ENCODE results near the gene PEX6. TPM values are rescaled to one million over a fixed set of nuclear protein-coding genes. Genes with fewer than 3 reads are reported as not detected.

Gene PEX6
- total and polyA plus RNA-seq, 2 of the 13 experiments (the other 11 are each of a cell fraction or from before 2014, with no cell fraction given): 5.1 to 6.7 TPM

GRCh38 chr6:42978487-42978838, 518 bp downstream of the PEX6 start (continued):
- no peak for TF ChIP-seq CENPT (CRISPR knock-in tag; IDR thresholded peaks at IDR 0.05; ENCODE audit: low read depth)
- TF ChIP-seq TRIM24 (CRISPR knock-in tag; IDR thresholded peaks at IDR 0.05): no peak
- TF ChIP-seq, protein P1, sequence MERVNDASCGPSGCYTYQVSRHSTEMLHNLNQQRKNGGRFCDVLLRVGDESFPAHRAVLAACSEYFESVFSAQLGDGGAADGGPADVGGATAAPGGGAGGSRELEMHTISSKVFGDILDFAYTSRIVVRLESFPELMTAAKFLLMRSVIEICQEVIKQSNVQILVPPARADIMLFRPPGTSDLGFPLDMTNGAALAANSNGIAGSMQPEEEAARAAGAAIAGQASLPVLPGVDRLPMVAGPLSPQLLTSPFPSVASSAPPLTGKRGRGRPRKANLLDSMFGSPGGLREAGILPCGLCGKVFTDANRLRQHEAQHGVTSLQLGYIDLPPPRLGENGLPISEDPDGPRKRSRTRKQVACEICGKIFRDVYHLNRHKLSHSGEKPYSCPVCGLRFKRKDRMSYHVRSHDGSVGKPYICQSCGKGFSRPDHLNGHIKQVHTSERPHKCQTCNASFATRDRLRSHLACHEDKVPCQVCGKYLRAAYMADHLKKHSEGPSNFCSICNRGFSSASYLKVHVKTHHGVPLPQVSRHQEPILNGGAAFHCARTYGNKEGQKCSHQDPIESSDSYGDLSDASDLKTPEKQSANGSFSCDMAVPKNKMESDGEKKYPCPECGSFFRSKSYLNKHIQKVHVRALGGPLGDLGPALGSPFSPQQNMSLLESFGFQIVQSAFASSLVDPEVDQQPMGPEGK (CRISPR knock-in tag; IDR thresholded peaks at IDR 0.05): peak; percentile 62
- TF ChIP-seq THAP7 (CRISPR knock-in tag; IDR thresholded peaks at IDR 0.05): no peak; the same call in 1 of the 2 replicates
- peak; percentile 36; the same call in 1 of the 2 replicates for TF ChIP-seq KIAA2018 (CRISPR knock-in tag; IDR thresholded peaks at IDR 0.05; ENCODE audit: borderline replicate concordance)
- peak; percentile 38; the same call in 1 of the 2 replicates for TF ChIP-seq ZNF101 (CRISPR knock-in tag; IDR thresholded peaks at IDR 0.05; ENCODE audit: borderline replicate concordance, low read depth)
- TF ChIP-seq ZNF232 (CRISPR knock-in tag; IDR thresholded peaks at IDR 0.05; ENCODE audit: borderline replicate concordance): peak; percentile 23; the same call in 1 of the 2 replicates
- peak; percentile 46; the same call in 1 of the 2 replicates for TF ChIP-seq ZNF768 (CRISPR knock-in tag; IDR thresholded peaks at IDR 0.05)
- TF ChIP-seq, protein P2, sequence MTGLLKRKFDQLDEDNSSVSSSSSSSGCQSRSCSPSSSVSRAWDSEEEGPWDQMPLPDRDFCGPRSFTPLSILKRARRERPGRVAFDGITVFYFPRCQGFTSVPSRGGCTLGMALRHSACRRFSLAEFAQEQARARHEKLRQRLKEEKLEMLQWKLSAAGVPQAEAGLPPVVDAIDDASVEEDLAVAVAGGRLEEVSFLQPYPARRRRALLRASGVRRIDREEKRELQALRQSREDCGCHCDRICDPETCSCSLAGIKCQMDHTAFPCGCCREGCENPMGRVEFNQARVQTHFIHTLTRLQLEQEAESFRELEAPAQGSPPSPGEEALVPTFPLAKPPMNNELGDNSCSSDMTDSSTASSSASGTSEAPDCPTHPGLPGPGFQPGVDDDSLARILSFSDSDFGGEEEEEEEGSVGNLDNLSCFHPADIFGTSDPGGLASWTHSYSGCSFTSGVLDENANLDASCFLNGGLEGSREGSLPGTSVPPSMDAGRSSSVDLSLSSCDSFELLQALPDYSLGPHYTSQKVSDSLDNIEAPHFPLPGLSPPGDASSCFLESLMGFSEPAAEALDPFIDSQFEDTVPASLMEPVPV (CRISPR knock-in tag; IDR thresholded peaks at IDR 0.05): peak; percentile 16; the same call in 1 of the 2 replicates
- TF ChIP-seq POGK (CRISPR knock-in tag; conservative IDR thresholded peaks at IDR 0.05): no peak; the same call in 1 of the 2 replicates
- TF ChIP-seq, protein P3, sequence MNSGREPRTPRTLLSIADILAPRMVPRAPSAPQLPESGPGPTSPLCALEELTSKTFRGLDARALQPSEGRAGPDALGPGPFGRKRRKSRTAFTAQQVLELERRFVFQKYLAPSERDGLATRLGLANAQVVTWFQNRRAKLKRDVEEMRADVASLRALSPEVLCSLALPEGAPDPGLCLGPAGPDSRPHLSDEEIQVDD (CRISPR knock-in tag; IDR thresholded peaks at IDR 0.05; ENCODE audit: borderline replicate concordance): peak; percentile 36; the same call in 1 of the 2 replicates
- TF ChIP-seq GATAD1 (CRISPR knock-in tag; IDR thresholded peaks at IDR 0.05): no peak
- TF ChIP-seq ZBTB8A (CRISPR knock-in tag; IDR thresholded peaks at IDR 0.05; ENCODE audit: borderline replicate concordance, low read depth): peak; percentile 36; the same call in 1 of the 2 replicates
- peak; percentile 19; the same call in 1 of the 2 replicates for TF ChIP-seq BRD4 (CRISPR knock-in tag; IDR thresholded peaks at IDR 0.05)

Measured in HepG2 (cell line).